Esophagus squamous epithelium (tissue), 5 donors: ENCODE measurements around the gene BBX. TPM values are rescaled to one million over a fixed set of nuclear protein-coding genes. Genes with fewer than 3 reads are reported as not detected.

Source experiments
- DNase-seq: peaks from one replicate; lab custom pipeline; 2025; lab: John Stamatoyannopoulos, UW
- H3K27ac ChIP-seq, 4 donors: fragments of 200-600 bp; sonication (generic); one replicate each; pipeline ENCODE4 v1.5.1; 2016 to 2019; ENCODE audit warnings: mild to moderate bottlenecking in 1 of 4
- H3K27me3 ChIP-seq, 4 donors: fragments of 200-600 bp; sonication (generic); 1 replicate in 3 of 4; 2 replicates in 1 of 4; pipeline versions ENCODE4 v1.5.1 to v1.6.0; 2017 to 2021; ENCODE audit warnings: antibody characterized with exemption in 1 of 4
- H3K36me3 ChIP-seq, 3 donors: fragments of 200-600 bp; sonication (generic); one replicate each; pipeline ENCODE4 v1.5.1; 2016 to 2019
- H3K4me1 ChIP-seq, 3 donors: fragments of 200-600 bp; sonication (generic); one replicate each; pipeline ENCODE4 v1.5.1; 2017 to 2019
- H3K4me3 ChIP-seq, 4 donors: fragments of 200-600 bp; sonication (generic); 1 replicate in 3 of 4; 2 replicates in 1 of 4; pipeline ENCODE4 v1.5.1; 2016 to 2019; ENCODE audit warnings: mild to moderate bottlenecking in 2 of 4, moderate library complexity in 1 of 4
- H3K9me3 ChIP-seq, 3 donors: fragments of 200-600 bp; sonication (generic); one replicate each; pipeline ENCODE4 v1.5.1; 2016 to 2019
- POLR2A ChIP-seq, 4 donors: fragments of 450-650 bp; IDR thresholded peaks; one replicate each; pipeline ENCODE4 v1.6.1; 2017; ENCODE audit warnings: antibody characterized with exemption in 4 of 4, mild to moderate bottlenecking in 4 of 4, moderate library complexity in 3 of 4
- WGBS, 2 donors: methylation state at CpG; one replicate each; pipeline ENCODE4 v1.1.5; 2018; 5-methylcytosine and 5-hydroxymethylcytosine counted together
- intact Hi-C: fragments of 100-400 bp; cut with DNase I; formaldehyde crosslinking; loops from one replicate; pipeline ENCODE4 v1.15.0; 2022
- total RNA-seq, 4 donors: library from RNA; depleted of rRNA; stranded (reverse); fragments of >200 nt; gene quantifications; one replicate each; pipeline ENCODE4 v1.1.0, GENCODE V29; 2016
- TF ChIP-seq, protein P1 (sequence below), 6 experiments: fragments of 450-650 bp in 4 of 6; fragments of 200-600 bp in 2 of 6; sonication (generic) in 2 of 6; IDR thresholded peaks; one replicate each; pipeline ENCODE4 v1.5.1; 2016 to 2019; ENCODE audit warnings: antibody characterized with exemption in 6 of 6, mild to moderate bottlenecking in 4 of 6, moderate library complexity in 4 of 6
- donor health status: DM: yes; HTN: yes; CAD: no.

Gene BBX
- total RNA-seq, 4 donors from 2014 or later: 12.5 to 49.5 (median 35.8) TPM

DNA sequence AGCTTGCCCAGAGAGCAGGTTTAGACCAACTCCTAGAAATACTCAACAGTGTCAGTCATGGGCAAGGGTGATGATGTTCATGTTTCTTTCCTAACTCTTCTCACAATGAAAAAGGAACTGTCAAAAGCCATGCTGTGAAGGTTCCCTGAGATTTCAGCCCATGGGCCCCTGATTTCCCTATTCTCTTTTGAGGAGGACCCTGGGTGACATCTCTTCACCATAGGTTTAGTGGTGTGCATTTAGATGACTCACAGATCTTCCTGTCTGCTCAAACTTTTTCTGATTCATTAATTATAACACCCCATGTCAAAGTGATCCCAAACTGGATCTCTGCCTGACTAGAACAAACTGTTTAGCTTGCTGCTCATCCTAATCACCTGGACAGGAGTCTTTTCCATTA, 108.0 kb downstream of the BBX start:
- DNase-seq: no peak
- no peak overlapping the region for H3K27ac ChIP-seq
- H3K36me3 ChIP-seq: no peaks in the 10 kb centered on the region
- no peak overlapping the region for H3K4me3 ChIP-seq
- H3K9me3 ChIP-seq: no peaks in the 10 kb centered on the region
- intact Hi-C loops: no loop called here
- H3K27me3 ChIP-seq: no peaks in the 10 kb centered on the region
- no peak for TF ChIP-seq POLR2A (IDR thresholded peaks at IDR 0.05)
- TF ChIP-seq, protein P1, sequence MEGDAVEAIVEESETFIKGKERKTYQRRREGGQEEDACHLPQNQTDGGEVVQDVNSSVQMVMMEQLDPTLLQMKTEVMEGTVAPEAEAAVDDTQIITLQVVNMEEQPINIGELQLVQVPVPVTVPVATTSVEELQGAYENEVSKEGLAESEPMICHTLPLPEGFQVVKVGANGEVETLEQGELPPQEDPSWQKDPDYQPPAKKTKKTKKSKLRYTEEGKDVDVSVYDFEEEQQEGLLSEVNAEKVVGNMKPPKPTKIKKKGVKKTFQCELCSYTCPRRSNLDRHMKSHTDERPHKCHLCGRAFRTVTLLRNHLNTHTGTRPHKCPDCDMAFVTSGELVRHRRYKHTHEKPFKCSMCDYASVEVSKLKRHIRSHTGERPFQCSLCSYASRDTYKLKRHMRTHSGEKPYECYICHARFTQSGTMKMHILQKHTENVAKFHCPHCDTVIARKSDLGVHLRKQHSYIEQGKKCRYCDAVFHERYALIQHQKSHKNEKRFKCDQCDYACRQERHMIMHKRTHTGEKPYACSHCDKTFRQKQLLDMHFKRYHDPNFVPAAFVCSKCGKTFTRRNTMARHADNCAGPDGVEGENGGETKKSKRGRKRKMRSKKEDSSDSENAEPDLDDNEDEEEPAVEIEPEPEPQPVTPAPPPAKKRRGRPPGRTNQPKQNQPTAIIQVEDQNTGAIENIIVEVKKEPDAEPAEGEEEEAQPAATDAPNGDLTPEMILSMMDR (IDR thresholded peaks at IDR 0.05): no peak
- peaks cover 0 to 4% (median 0%) of the 10 kb centered on the region in 3 donors for H3K4me1 ChIP-seq

DNA sequence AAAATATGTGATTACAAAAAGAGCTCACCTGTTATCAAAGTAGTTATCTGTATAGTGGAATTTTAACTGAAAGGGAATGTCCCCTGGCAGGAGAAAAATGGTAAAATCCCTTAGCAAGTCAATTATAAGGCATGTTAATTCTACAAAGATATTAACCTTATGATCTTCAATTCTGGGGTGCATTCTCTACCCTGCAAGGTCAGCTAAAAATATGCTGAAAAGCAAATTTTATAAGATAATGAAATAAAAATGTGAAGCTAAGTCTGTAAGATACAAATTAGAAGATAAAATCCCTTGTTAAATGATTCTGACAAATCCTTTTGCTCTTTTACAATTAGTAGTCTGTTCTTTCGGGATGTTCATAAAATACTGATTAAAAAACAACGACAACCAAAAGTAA, 109.8 kb downstream of the BBX start:
- Histone ChIP-seq H3K27me3 (no peaks in the 10 kb centered on the region), H3K36me3 (no peaks in the 10 kb centered on the region), H3K9me3 (no peaks in the 10 kb centered on the region), H3K27ac (no peak overlapping the region), H3K4me3 (no peak overlapping the region), H3K4me1 (peaks cover 0 to 4% (median 0%) of the 10 kb centered on the region in 3 donors)
- no peak for DNase-seq
- 95 to 96% methylated on average over 2 of the region's 2 CpGs for WGBS, 2 donors
- intact Hi-C loops: no loop called here
- TF ChIP-seq, protein P1 (IDR thresholded peaks at IDR 0.05): no peak
- no peak for TF ChIP-seq POLR2A (IDR thresholded peaks at IDR 0.05)

DNA sequence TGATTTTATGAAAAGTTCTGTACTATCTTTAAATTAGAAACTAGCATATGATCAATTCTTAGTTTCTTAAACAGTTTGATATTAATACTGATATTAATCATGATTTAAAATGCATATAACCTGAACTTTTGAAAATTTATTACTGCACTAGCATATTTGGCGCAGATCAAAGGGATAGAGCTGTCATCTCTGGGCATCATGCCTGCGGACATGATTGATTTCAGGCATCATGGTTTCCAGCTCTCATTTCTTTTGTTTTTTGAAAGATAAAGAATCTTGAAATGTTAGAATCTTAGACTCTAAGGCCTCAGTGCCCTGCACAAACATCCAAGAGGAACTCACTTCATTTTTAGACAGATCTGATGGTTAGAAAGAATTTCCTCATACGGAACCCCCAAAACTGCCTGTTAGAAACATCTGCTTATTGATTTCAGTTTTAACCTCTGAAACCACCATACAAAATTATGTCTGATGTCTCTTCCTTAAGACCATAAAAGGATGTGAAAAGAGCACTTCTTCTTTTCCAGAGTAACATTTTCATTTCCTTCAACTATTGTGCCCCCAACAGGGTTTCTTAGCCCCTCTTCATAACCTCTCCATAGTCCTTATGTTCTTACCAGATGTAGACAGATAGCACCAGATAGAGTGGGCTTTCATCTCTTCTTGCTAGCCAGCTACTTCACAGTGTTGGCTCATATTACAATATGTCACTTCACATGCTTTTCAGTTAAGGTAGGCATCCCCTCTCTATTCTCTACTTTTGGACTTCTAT, 110.8 kb downstream of the BBX start:
- Histone ChIP-seq H3K9me3 (no peaks in the 10 kb centered on the region), H3K27ac (no peak overlapping the region), H3K27me3 (no peaks in the 10 kb centered on the region), H3K36me3 (no peaks in the 10 kb centered on the region), H3K4me1 (peaks cover 0 to 4% (median 0%) of the 10 kb centered on the region in 3 donors), H3K4me3 (no peak overlapping the region)
- intact Hi-C loops: no loop called here
- WGBS, 2 donors: 52 to 55% methylated on average over 3 of the region's 3 CpGs
- TF ChIP-seq POLR2A (IDR thresholded peaks at IDR 0.05): no peak
- TF ChIP-seq, protein P1 (IDR thresholded peaks at IDR 0.05): no peak
- no peak for DNase-seq

DNA sequence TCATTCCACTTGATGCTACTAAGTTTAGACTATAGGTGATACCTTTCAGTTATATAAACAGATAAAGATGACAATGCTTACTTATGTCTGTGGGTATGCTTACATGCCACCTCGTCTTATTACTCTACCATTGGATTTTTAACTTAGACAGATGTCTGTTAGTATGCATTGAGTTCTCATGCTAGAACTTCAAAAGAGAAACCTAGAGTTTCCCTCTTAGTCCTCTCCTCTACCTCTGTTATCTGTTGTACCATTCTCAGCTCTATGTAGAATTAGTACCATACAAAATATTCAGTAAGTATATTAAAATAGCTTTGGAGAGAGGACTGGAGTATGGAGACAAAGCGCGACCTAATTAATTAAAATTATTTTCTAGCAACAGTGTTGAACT, 111.3 kb downstream of the BBX start:
- H3K36me3 ChIP-seq: no peaks in the 10 kb centered on the region
- no peaks in the 10 kb centered on the region for H3K9me3 ChIP-seq
- 90 to 93% methylated on average over 3 of the region's 3 CpGs for WGBS, 2 donors
- peaks cover 0 to 4% (median 0%) of the 10 kb centered on the region in 3 donors for H3K4me1 ChIP-seq
- TF ChIP-seq, protein P1 (IDR thresholded peaks at IDR 0.05): no peak
- TF ChIP-seq POLR2A (IDR thresholded peaks at IDR 0.05): no peak
- no peaks in the 10 kb centered on the region for H3K27me3 ChIP-seq
- no peak overlapping the region for H3K27ac ChIP-seq
- intact Hi-C loops: no loop called here
- no peak overlapping the region for H3K4me3 ChIP-seq
- no peak for DNase-seq

DNA sequence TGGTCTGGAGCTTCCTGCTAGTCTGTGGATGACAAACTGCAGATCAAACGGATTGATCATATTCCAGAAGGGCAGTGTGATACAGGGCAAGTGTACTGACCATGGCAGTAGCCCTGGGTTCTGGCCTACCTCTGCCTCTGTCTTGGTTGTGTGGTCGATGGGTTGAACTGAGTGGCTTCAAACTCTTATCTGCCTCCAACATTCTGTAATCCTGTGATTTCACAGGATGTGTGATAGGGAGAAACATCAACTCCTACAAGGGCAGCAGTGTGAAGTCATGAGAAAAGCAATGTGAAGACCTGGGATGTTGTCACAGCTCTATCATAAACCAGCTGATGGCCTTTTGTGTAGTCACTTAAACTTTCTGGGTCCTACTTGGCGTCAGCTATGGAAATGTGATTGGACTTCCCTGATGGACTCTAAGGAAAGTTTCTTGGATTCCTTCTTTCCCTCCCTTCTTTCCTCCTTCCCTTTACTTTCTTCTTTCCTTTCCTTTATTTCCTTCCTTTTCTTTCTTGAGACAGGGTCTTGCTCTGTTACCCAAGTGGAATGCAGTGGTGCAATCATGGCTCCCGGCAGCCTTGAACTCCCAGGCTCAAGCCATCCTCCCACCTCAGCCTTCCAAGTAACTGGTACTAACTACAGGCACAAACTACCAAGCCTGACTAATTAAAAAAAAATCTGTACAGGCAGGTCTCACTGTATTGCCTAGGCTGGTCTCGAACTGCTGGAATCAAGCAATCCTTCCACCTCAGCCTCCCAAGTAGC, 114.8 kb downstream of the BBX start:
- intact Hi-C loops: no loop called here
- Histone ChIP-seq H3K9me3 (no peaks in the 10 kb centered on the region), H3K4me1 (peaks cover 0 to 4% (median 0%) of the 10 kb centered on the region in 3 donors), H3K27ac (no peak overlapping the region), H3K4me3 (no peak overlapping the region), H3K27me3 (no peaks in the 10 kb centered on the region), H3K36me3 (no peaks in the 10 kb centered on the region)
- 93 to 94% methylated on average over 4 of the region's 5 CpGs for WGBS, 2 donors
- DNase-seq: no peak
- TF ChIP-seq, protein P1 (IDR thresholded peaks at IDR 0.05): no peak
- no peak for TF ChIP-seq POLR2A (IDR thresholded peaks at IDR 0.05)
